Activated T-helper 1 cell treated with anti-CD3 and anti-CD28 coated beads, Interleukin-2, amount 50 U/mL, for 16 hours (primary cell): Measurements from ENCODE around the gene RAPGEF5.

Source experiments
- DNase-seq, 2 donors: peaks; one replicate each; pipeline ENCODE4 v3.0.0-alpha.2; 2020; ENCODE audit warnings: low read depth in 1 of 2, low spot score in 1 of 2

Gene RAPGEF5

DNA sequence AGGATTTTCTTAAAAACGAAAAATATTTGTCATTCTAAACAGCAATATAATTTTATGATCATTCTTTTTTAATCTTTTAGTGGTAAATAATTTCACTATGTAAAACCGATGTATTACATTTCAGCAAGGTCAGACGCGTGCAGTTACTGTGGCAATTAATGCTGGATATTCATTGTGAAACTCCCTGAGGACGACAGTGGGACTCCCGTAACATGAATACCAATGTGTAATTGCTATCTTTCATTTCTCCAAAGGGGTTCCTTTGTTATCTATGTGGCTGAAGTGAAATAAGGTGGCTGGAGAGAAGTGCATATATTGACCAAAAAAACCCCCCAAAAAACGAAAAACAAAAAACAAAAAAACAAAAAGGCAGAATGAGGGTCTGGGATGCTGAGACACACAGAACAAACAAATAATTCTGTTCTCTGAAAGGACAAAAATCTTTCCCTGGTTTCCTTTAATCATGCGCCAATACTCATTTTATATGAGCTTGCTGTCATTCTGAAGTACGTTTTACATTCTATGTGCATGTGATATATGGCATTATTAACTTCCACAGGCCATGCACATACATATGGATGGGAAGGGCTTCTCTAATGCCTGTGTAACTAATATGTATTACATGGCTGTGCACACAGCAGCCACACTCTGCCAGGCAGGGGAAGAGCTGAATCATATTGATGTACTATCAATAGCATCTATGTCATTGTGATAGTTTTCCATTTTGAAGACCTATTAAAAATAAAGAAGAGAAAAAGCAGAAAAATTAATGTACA, 161.4 kb downstream of the RAPGEF5 start:
- DNase-seq: no peak

DNA sequence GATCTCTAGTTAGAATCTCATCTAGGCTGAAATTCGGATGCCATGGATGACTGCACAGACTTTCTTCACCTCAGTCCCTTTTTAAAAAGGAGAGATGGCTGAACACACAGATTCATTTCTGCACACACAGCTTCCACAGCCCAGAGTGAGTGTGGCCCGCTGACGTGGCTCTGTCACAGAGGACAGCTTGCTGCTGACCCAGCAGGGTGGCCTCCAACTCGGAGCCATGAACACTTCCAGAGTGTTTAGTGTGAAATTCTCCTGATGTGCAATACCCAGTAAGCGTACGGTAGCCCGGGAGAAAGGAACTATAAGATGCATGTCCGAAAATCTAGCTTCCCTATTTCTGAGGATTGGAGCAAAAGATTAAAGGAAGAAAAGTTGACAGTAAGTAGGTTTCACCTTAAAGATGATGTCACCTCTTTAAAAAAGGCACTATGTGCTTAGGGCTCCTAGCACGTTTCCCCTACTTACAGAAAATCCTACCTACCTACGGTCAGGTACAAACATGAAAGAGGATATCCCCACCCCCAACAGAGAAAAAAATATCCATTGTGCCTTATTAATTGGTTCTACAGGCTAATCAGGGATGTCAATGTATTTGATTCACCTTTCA, 162.2 kb downstream of the RAPGEF5 start:
- no peak for DNase-seq

GRCh38 chr7:22193450-22193983, 163.4 kb downstream of the RAPGEF5 start:
- DNase-seq: no peak

GRCh38 chr7:22192801-22193200, 164.2 kb downstream of the RAPGEF5 start:
- no peak for DNase-seq

DNA sequence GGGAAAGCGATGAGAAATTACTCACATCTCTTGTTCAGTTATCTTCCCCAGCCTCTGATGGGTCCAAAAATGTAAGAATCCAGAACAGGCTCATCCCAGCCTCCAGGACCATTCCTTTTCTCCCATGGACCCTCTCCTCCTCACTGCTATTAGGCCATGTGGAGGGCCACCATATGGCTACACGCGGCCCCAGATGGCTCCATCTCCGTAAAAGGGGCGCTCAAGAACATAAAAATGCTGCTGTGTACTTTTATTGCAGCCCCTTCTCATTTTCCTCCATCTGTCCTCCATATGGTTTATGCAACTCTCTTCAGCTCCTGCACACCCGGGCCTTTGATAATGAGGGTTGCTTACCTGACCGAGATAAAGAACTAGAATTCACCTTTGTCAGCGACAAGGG, 166.2 kb downstream of the RAPGEF5 start:
- no peak for DNase-seq

DNA sequence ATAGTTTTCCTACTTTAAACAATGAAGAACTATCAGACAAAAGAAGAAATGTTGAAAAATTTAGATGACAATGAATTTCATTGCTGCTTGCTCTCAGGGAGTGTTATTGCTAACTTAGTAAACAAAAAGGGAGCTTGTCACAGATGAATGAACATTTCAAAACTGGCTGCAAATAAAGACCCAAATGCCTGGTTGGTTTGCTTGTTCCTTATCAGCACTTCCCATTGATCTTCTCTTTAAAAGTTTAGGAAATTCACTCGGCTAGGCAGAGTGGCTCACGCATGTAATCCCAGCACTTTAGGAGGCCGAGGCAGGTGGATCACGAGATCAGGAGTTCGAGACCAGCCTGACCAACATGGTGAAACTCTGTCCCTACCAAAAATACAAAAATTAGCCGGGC, 167.2 kb downstream of the RAPGEF5 start:
- no peak for DNase-seq

DNA sequence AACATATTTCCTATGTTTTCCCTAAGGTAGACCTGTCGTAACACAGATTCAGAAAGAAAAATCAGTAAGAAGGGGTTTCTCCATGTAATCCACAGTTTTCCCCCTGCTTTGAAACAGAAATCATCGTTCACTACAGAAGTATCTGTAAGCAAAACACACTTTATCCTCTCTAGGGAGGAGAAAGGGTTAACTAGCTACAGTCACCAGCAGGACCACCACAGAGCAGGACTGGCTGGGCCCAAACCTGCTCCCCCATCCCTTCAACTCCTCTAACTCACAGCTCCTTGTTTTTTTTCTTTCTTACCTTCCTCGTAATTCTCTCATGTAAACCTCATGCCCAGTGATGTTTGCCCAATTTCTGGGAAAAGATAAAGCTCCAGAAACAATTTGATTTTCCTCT, 167.7 kb downstream of the RAPGEF5 start:
- DNase-seq: no peak

- DNase-seq: no peak
Measured at GRCh38 chr7:22187691-22188348, 169.1 kb downstream of the RAPGEF5 start.

GRCh38 chr7:22185559-22185958, 171.4 kb downstream of the RAPGEF5 start:
- no peak for DNase-seq

DNA sequence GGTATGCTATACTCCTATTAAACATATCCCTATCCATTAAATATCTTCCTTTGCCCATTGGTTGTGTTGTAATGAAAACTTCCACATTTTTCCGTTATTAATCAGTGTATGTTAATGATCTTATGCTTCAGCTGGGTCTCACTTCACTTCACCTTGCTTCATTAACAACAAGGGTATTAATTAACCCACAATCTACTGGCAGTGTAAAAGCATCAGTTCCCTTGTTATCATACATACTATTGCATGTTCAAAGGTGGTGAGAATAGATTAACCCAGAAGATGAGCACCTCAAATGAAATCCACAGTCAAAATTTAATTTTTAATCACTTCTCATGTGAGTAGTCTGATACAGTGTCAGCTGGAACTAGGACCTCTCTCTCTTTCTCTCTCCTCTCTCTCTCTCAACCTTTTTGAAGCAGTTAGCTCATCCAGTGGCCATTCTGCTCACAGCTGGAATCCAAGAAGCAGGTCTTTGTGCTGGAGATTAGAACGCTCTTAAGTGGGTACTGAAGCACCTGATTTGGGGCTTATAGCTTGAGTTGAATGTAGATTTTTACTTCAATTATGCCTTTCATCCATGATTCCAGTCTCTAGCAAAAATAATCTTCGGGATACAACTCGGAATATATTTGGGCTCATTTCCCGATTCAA, 172.3 kb downstream of the RAPGEF5 start:
- DNase-seq: no peak

DNA sequence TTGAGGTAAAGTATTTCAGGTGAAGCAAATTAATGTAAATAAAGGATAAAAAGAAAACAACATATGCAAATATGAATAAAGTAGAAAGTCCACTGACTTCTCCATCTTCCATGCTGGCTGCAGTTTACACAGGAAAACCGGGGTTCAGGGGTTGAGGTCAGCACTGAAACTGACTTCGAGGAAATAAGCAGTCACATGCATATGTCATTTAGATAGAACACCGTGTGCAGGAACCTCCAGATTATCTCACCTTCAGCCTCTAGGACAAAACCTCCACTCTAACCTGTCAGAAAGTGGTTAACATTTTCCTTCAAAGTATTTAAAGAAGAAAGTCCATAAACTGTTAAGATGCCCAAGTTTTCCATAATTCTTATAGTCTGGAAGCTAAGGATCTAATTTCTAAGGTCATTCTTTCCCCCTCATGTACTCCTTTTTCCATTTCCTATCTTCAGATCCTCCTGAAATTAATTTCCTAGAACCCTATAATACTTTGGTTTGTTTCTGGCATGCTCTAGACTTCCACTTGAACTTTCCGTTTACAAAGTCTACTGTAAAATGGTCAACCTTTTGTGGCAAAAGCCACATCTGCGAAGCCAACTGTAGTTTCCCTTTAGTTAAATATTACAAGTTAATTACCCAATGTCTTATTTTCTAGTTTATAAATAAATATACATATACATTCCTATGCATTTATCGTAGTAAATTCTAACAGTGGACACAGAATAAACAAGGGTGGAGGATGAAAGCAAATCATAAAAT, 173.3 kb downstream of the RAPGEF5 start:
- no peak for DNase-seq

DNA sequence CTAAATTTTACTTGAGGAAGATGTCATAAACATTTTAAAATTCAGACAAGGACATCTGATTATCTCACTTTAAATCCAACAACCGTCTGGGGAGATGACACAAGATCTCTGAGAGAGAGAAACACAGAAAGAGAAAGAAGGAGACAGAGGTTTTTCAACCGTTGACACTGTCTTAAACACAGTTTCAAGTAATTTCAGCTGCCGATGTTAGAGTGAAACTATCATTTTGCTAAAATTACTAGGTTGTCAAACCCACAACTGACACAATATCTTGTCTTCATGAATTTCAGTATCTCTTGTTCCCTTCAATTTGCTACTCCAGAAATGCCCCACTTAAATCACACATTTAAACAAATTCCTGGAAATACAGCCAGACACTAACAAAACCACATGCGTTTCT, 174.8 kb downstream of the RAPGEF5 start:
- no peak for DNase-seq

DNA sequence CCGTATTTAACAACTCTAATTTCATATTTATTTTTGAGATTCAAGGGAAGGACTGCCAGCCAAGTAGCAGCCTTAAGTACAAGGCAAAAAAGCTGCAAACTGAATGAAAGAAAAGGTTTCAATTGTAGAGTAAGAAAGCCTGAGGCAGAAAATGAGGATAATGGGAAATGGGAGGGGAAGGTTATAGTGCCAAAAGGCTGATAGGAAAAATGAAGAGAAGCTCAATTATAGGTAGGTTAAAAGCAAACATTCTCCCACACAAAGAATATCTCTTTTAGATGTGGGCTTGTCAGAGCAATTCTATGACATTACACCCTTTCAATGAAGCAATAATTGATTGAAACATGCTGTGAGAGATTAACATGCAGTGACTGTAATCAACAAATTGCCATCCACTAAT, 175.3 kb downstream of the RAPGEF5 start:
- no peak for DNase-seq

DNA sequence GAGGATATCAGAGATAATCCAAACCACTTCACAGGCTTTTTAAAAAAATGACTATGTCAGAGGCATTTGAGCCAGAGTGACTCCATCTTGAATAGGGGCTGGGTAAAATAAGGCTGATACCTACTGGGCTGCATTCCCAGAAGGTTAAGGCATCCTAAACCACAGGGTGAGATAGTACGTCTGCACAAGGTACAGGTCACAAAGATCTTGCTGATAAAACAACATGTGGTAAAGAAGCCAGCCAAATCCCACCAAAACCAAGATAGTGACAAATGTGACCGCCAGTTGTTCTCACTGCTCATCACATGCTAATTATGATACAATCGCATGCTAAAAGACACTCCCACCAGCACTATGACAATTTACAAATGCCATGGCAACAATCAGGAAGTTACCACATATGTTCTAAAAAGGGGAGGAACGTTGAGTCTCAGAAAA, 177.5 kb downstream of the RAPGEF5 start:
- DNase-seq: no peak

- DNase-seq: no peak
Measured at GRCh38 chr7:22178735-22179134, 178.2 kb downstream of the RAPGEF5 start.

DNA sequence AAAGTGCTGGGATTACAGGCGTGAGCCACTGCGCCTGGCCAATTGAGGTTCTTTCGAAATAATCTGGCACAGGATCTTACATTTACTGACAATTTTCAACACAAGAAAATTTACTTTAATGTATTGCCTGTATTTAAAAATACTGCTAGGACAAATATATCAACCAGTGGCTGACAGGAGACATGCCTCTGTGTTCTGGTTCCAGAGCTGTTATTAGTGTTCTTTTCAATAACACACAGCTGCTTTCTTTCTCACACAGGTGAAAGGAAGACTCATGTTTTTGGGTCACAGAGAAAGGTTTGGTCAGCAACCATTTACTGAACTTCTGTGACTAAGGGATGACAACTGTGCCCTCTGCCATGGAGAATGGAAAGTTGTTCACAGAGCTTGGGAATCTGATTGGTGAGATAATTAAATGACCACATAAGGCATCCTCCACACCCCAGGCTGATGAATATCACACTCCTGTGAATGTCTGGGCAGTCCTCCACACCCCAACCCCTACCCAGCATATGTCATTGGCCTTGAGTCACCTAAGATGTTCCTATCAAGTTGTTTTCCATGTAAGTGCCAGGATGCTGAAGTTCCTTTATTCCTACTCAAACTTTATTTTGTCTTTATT, 180.1 kb downstream of the RAPGEF5 start:
- DNase-seq: no peak

- no peak for DNase-seq
Measured at GRCh38 chr7:22174574-22174953, 182.4 kb downstream of the RAPGEF5 start.

DNA sequence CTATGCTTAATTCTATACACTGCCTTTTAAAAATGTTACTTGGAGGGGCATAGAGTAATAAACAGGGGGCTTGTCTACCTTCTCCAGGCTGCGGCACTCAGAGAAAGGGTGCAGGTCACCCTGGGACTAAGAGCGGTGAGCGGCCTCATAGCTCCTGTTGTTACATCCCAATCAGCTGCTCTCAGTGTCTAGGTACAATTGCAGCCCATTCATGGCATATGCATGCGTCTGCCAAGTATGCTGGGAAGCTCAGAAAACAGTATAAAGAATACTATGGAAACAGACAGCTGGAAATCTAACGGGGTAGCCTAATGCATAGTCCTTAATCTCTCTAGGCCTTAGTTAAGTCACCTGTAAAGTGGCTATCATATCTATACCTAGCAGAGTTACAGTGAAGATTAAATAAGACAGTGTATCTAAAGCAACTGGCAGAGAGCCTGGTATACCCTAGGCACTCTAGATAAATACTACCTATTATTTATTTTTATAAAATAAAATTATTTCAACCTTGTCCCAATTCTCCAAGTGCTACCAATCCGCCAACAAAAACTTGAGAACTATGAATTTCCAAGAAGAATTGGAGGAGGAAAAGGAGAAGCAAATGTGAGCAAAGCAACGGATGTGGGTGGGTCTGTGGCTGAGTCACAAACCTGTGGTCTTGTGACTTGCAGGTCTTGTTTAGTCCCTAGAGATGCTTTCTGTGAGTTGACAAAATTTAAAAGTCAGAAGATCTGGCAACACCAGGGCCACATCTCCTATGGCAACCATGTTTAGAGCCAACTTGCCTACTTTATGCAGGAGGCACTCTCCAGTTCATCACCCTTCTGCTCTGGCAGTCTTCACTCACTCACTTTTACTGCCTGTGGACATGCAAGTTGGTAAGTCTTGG, 183.0 kb downstream of the RAPGEF5 start:
- no peak for DNase-seq

DNA sequence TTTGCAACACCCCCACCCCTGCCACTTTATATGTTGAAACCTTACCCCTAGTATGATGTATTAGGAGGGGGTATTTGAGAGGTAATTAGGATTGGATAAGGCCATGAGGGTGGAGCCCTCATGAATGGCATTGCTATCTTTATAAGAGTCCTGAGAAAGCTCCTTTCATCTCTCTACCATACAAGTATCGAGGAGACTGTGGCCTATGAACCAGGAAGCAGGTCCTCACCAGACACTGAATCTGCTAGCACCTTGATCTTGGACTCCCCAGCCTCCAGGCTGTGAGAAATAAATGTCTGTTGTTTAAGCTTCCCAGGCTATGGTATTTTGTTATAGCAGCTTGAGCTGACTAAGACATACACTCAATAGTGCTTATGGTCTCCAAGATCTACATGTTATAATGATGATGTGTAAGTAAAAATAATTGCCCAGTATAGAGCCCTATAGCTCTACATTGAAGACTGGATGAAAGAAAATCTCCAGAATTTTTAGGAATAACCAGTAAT, 188.8 kb downstream of the RAPGEF5 start:
- DNase-seq: no peak
